PC-9 (cell line): ENCODE measurements around the gene MLYCD. TPM values are rescaled to one million over a fixed set of nuclear protein-coding genes. Genes with fewer than 3 reads are reported as not detected.
"Not testable (repeated sequence)": the region's sequence is repeated elsewhere in the genome, so short reads cannot be mapped to it uniquely, and the experiment has no call there.

Source experiments
- BruUV-seq: library from RNA; stranded (reverse); fragments of 400-500 nt; replicated peaks from 2 replicates; lab custom pipeline; 2021; lab: Mats Ljungman, UMichigan
- CTCF ChIA-PET: fragments of 300-600 bp; sonication (Branson Sonifier 250); formaldehyde crosslinking; loops from one replicate; lab custom pipeline; 2022; ENCODE audit warnings: antibody characterized with exemption; lab: Charles Lee
- POLR2A ChIA-PET: fragments of 300-600 bp; sonication (Branson Sonifier 250); formaldehyde crosslinking; loops from one replicate; lab custom pipeline; 2022; ENCODE audit warnings: antibody characterized with exemption; ENCODE audit not compliant: unreplicated experiment; lab: Charles Lee
- DNase-seq, 2 experiments: peaks; one replicate each; pipeline versions ENCODE4 v3.0.0 to v3.0.0-alpha.2; 2015 to 2022; ENCODE audit warnings: mixed read lengths in 1 of 2
- H2AFZ ChIP-seq: fragments of 200-600 bp; sonication (generic); 2 replicates; pipeline ENCODE4 v1.8.1; 2017; ENCODE audit warnings: antibody characterized with exemption
- H3F3A ChIP-seq: fragments of 200-600 bp; sonication (generic); 2 replicates; pipeline ENCODE4 v1.8.1; 2017; ENCODE audit warnings: antibody characterized with exemption, mild to moderate bottlenecking, low read depth; ENCODE audit not compliant: insufficient read depth
- H3K27ac ChIP-seq: fragments of 200-600 bp; sonication (generic); 2 replicates; pipeline ENCODE4 v1.6.1; 2016; ENCODE audit warnings: mixed run types
- H3K27me3 ChIP-seq: fragments of 200-600 bp; sonication (generic); 2 replicates; pipeline ENCODE4 v1.6.1; 2016; ENCODE audit warnings: low read depth, mixed run types; ENCODE audit not compliant: insufficient read depth
- H3K36me3 ChIP-seq: fragments of 200-600 bp; sonication (generic); 2 replicates; pipeline ENCODE4 v1.6.1; 2016; ENCODE audit warnings: low read depth, mixed run types
- H3K4me1 ChIP-seq: fragments of 200-600 bp; sonication (generic); replicated peaks from 2 replicates; pipeline ENCODE4 v1.6.1; 2016; ENCODE audit warnings: mixed run types; ENCODE audit not compliant: insufficient read depth
- H3K4me2 ChIP-seq: fragments of 200-600 bp; sonication (generic); 2 replicates; pipeline ENCODE4 v1.6.1; 2017; ENCODE audit warnings: mixed run types
- H3K4me3 ChIP-seq: fragments of 200-600 bp; sonication (generic); 2 replicates; pipeline ENCODE4 v1.6.1; 2016; ENCODE audit warnings: mixed run types
- H3K79me2 ChIP-seq: fragments of 200-600 bp; sonication (generic); 2 replicates; pipeline ENCODE4 v1.6.1; 2017; ENCODE audit warnings: low read depth, mixed run types
- H3K9me2 ChIP-seq: fragments of 200-600 bp; sonication (generic); 2 replicates; pipeline ENCODE4 v1.8.1; 2017; ENCODE audit warnings: mild to moderate bottlenecking; ENCODE audit not compliant: insufficient read depth
- H3K9me3 ChIP-seq: fragments of 200-600 bp; sonication (generic); 2 replicates; pipeline ENCODE4 v1.8.1; 2016; ENCODE audit warnings: low read depth; ENCODE audit not compliant: insufficient read depth
- H4K20me1 ChIP-seq: fragments of 200-600 bp; sonication (generic); 2 replicates; pipeline ENCODE4 v1.8.1; 2017; ENCODE audit not compliant: insufficient read depth
- EZH2 ChIP-seq: fragments of 200-600 bp; sonication (generic); IDR thresholded peaks from 2 replicates; pipeline ENCODE4 v1.8.0; 2017; ENCODE audit warnings: antibody characterized with exemption, low read depth
- intact Hi-C: fragments of 100-400 bp; cut with micrococcal nuclease; formaldehyde crosslinking; loops from one replicate; pipeline ENCODE4 v1.10.0; 2022; ENCODE audit not compliant: unreplicated experiment
- total RNA-seq: library from RNA; stranded (reverse); gene quantifications from 2 replicates; pipeline ENCODE4 v1.2.3, GENCODE V29; 2021
- TF ChIP-seq, protein P1 (sequence below): fragments of 200-600 bp; sonication (generic); conservative IDR thresholded peaks from 2 replicates; pipeline ENCODE4 v1.6.1; 2017; ENCODE audit warnings: mixed run types, antibody characterized with exemption, mild to moderate bottlenecking, moderate library complexity

MLYCD gene
- total RNA-seq, 1 experiment from 2014 or later, result 4.7 TPM

DNA sequence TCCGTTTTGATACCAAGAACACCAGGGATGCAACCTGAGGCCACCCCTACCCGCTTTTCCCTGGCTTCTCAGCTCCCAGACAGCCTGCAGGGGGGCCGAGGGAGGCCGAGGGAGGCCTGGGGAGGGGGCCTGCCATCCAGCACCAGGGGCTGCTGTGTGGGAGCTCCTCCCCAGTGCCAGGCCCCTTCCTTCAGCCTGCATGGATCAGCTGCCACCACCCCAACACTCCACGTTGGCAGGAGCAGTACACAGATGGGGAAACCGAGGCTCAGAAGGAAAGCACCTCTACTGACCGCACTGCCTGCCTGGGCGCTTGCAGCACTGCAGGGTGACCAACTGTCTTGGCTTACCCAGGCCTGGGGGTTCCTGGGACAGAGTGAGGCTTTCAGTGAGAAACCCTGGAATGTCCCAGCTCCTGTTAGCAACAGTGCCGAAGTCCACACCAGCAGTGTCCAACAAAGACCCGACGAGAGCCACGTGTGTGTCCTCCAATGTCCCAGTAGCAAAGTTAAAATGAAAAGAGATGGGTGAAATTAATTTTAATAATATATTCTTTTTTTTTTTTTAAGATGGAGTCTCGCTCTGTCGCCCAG is 48.8 kb downstream of the MLYCD start:
- no peaks in the 10 kb centered on the region for H3K9me3 ChIP-seq
- H3K4me2 ChIP-seq, result no peak overlapping the region
- H3K4me3 ChIP-seq, result no peak overlapping the region
- H3K4me1 ChIP-seq, result peaks cover 7% of the 10 kb centered on the region
- no peak for DNase-seq
- no peaks in the 10 kb centered on the region for H3K27me3 ChIP-seq
- TF ChIP-seq EZH2, result no peak
- TF ChIP-seq, protein P1, sequence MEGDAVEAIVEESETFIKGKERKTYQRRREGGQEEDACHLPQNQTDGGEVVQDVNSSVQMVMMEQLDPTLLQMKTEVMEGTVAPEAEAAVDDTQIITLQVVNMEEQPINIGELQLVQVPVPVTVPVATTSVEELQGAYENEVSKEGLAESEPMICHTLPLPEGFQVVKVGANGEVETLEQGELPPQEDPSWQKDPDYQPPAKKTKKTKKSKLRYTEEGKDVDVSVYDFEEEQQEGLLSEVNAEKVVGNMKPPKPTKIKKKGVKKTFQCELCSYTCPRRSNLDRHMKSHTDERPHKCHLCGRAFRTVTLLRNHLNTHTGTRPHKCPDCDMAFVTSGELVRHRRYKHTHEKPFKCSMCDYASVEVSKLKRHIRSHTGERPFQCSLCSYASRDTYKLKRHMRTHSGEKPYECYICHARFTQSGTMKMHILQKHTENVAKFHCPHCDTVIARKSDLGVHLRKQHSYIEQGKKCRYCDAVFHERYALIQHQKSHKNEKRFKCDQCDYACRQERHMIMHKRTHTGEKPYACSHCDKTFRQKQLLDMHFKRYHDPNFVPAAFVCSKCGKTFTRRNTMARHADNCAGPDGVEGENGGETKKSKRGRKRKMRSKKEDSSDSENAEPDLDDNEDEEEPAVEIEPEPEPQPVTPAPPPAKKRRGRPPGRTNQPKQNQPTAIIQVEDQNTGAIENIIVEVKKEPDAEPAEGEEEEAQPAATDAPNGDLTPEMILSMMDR, result no peak
- H3K9me2 ChIP-seq, result no peaks in the 10 kb centered on the region
- peaks cover 9% of the 10 kb centered on the region; the same call in 1 of the 2 replicates for H3F3A ChIP-seq
- ChIA-PET CTCF (no interaction called here), POLR2A (no interaction called here)
- no peak overlapping the region for H3K27ac ChIP-seq
- no peaks in the 10 kb centered on the region for H3K36me3 ChIP-seq
- no peaks in the 10 kb centered on the region for H4K20me1 ChIP-seq
- no peaks in the 10 kb centered on the region for H3K79me2 ChIP-seq
- intact Hi-C loops, result no loop called here
- H2AFZ ChIP-seq, result no peak overlapping the region
- no TSS peak for BruUV-seq

DNA sequence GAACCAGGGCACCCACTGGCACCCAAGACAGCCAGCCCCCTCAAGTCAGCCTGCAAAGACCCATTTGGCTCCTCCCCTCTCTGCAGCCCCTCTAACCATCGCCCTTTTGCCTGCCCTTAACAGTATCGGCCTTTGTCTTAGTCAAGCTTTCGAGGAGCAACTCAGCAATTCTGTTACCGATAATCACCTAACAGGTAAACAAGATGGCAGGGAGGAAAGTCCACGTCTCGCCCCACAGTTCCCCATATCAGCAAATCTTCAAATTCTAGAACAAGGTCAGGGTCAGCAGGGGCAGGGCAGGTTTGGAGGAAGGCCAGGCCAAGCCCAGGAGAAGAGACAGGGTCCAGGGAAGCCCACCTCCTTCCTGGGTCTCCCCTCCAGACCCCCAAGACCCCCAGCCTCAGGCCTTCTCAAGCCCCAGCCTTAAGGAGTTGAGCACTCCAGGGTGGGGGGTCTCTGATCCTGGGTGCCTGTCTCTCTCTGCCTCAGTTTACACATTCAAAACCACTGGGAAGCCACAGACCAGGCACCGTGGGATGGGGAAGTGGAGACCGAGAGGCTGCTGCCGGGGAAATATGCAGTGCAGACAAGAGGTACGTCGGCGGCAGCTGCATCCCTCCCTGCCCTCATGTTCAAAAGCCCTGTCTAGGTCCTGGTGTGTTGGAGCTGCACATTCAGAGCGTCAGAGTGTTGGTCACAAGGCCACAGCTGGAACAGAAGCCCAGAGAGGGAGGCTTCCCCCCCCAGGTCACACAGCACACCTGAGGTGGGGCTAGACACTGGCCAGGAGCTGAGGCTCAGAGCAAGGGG is 50.2 kb downstream of the MLYCD start:
- intact Hi-C loops, result no loop called here
- no TSS peak for BruUV-seq
- peaks cover 4% of the 10 kb centered on the region; the same call in 1 of the 2 replicates for H4K20me1 ChIP-seq
- no peak overlapping the region for H2AFZ ChIP-seq
- TF ChIP-seq, protein P1, result no peak
- TF ChIP-seq EZH2, result no peak
- no peaks in the 10 kb centered on the region for H3K9me2 ChIP-seq
- ChIA-PET CTCF (interaction anchor here (0.5 kb wide), 1 partner anchor 787 kb away, joined by 3 read pairs; no protein-coding TSS in a partner anchor), POLR2A (no interaction called here)
- no peaks in the 10 kb centered on the region for H3K27me3 ChIP-seq
- H3K36me3 ChIP-seq, result no peaks in the 10 kb centered on the region
- no peak for DNase-seq
- H3F3A ChIP-seq, result peaks cover 9% of the 10 kb centered on the region; the same call in 1 of the 2 replicates
- H3K9me3 ChIP-seq, result no peaks in the 10 kb centered on the region
- peaks cover 7% of the 10 kb centered on the region for H3K4me1 ChIP-seq
- no peak overlapping the region for H3K4me2 ChIP-seq
- H3K4me3 ChIP-seq, result no peak overlapping the region
- peaks cover 6% of the 10 kb centered on the region for H3K79me2 ChIP-seq
- no peak overlapping the region for H3K27ac ChIP-seq

DNA sequence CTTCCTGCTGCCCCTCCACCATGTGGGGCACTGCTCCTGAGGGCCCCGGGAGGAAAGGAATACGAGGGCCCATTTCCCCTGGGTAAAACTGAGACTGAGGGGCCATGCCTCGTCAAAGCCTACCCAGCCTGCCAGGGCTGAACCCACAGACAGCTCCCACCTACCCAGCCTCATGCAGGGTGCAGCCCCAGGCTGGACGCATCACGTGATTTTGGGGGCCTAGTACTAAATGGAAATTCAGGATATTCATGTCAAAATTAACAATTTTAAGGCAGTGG is 50.7 kb downstream of the MLYCD start:
- H3K27ac ChIP-seq, result no peak overlapping the region
- H3K4me1 ChIP-seq, result peaks cover 12% of the 10 kb centered on the region
- H3K9me2 ChIP-seq, result no peaks in the 10 kb centered on the region
- ChIA-PET CTCF (interaction anchor here (0.5 kb wide), 1 partner anchor 787 kb away, joined by 3 read pairs; no protein-coding TSS in a partner anchor), POLR2A (no interaction called here)
- H3F3A ChIP-seq, result peaks cover 9% of the 10 kb centered on the region; the same call in 1 of the 2 replicates
- no TSS peak for BruUV-seq
- H2AFZ ChIP-seq, result no peak overlapping the region
- TF ChIP-seq, protein P1, result no peak
- TF ChIP-seq EZH2, result no peak
- no peaks in the 10 kb centered on the region for H3K36me3 ChIP-seq
- intact Hi-C loops, result loop anchor here (5.0 to 10.0 kb wide), 4 partner anchors 125 to 668 kb away; partner anchors contain the start of genes COTL1 and MEAK7
- H3K4me2 ChIP-seq, result no peak overlapping the region
- no peaks in the 10 kb centered on the region for H3K9me3 ChIP-seq
- H4K20me1 ChIP-seq, result peaks cover 10% of the 10 kb centered on the region
- no peaks in the 10 kb centered on the region for H3K27me3 ChIP-seq
- DNase-seq, result no peak
- H3K79me2 ChIP-seq, result peaks cover 11% of the 10 kb centered on the region
- H3K4me3 ChIP-seq, result no peak overlapping the region

DNA sequence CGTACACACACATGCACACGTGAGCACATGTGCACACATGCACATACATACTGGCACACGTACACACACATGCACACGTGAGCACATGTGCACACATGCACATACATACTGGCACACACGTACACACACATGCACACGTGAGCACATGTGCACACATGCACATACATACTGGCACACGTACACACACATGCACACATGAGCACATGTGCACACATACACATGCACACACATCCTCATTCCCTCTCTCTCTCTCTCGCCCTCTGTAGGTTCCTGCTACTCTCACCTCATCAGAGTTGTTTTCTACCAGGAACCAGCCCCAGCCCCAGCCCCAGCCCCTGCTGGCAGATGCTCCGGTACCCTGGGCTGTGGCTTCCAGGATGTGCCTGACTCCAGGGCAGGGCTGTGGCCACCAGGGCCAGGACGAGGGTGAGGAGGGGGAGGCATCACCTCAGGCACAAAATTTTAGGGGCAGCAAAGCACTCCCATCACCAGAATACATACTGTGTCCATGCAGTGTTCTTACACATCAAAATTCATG is 52.0 kb downstream of the MLYCD start:
- H3K9me2 ChIP-seq, POLR2A ChIA-PET, H3K27me3 ChIP-seq, H3K9me3 ChIP-seq, H3K27ac ChIP-seq, H3K36me3 ChIP-seq, DNase-seq, H3K4me3 ChIP-seq, CTCF ChIA-PET, H3K4me2 ChIP-seq, H2AFZ ChIP-seq, BruUV-seq: not testable (repeated sequence)
- H3F3A ChIP-seq, result peaks cover 12% of the 10 kb centered on the region; the same call in 1 of the 2 replicates
- H4K20me1 ChIP-seq, result peaks cover 23% of the 10 kb centered on the region
- peaks cover 24% of the 10 kb centered on the region for H3K79me2 ChIP-seq
- intact Hi-C loops, result loop anchor here (5.0 to 10.0 kb wide), 4 partner anchors 126 to 666 kb away; partner anchors contain the start of genes COTL1 and MEAK7
- peaks cover 22% of the 10 kb centered on the region for H3K4me1 ChIP-seq
